H9 (cell line): ENCODE data around the gene TPM2. TPM values are rescaled to one million over a fixed set of nuclear protein-coding genes. Genes with fewer than 3 reads are reported as not detected.

Source experiments
- DNase-seq: peaks from one replicate; pipeline ENCODE4 v3.0.0-alpha.2; 2017
- H2AFZ ChIP-seq: one replicate; pipeline ENCODE4 v1.6.1; 2013; ENCODE audit warnings: mild to moderate bottlenecking, low read length, control low read depth, moderate library complexity
- H2AK5ac ChIP-seq: 2 replicates; pipeline ENCODE4 v1.6.1; 2013; ENCODE audit warnings: low read length, control low read depth, mixed read lengths; ENCODE audit not compliant: insufficient read length
- H2BK120ac ChIP-seq: one replicate; pipeline ENCODE4 v1.6.1; 2013; ENCODE audit warnings: low read depth, mild to moderate bottlenecking, low read length, control low read depth, inconsistent platforms; ENCODE audit not compliant: poor library complexity, severe bottlenecking
- H2BK12ac ChIP-seq: 2 replicates; pipeline ENCODE4 v1.6.1; 2013; ENCODE audit warnings: low read length, control low read depth, mixed read lengths, low read depth; ENCODE audit not compliant: insufficient read length
- H2BK15ac ChIP-seq: 2 replicates; pipeline ENCODE4 v1.6.1; 2013; ENCODE audit warnings: low read depth, low read length, control low read depth
- H2BK20ac ChIP-seq: one replicate; pipeline ENCODE4 v1.6.1; 2013; ENCODE audit warnings: low read depth, mild to moderate bottlenecking, low read length, control low read depth, inconsistent platforms; ENCODE audit not compliant: poor library complexity, severe bottlenecking
- H2BK5ac ChIP-seq: 2 replicates; pipeline ENCODE4 v1.6.1; 2013; ENCODE audit warnings: low read length, control low read depth, mixed read lengths; ENCODE audit not compliant: insufficient read length
- H3K14ac ChIP-seq: 2 replicates; pipeline ENCODE4 v1.6.1; 2013; ENCODE audit warnings: low read length, control low read depth; ENCODE audit not compliant: insufficient read depth
- H3K18ac ChIP-seq: 2 replicates; pipeline ENCODE4 v1.6.1; 2013; ENCODE audit warnings: low read depth, mild to moderate bottlenecking, mixed read lengths, low read length, control low read depth; ENCODE audit not compliant: insufficient read length
- H3K23ac ChIP-seq: 2 replicates; pipeline ENCODE4 v1.6.1; 2013; ENCODE audit warnings: low read length, control low read depth, mixed read lengths, low read depth; ENCODE audit not compliant: insufficient read length
- H3K23me2 ChIP-seq: 2 replicates; pipeline ENCODE4 v1.6.1; 2013; ENCODE audit warnings: low read depth, mild to moderate bottlenecking, mixed read lengths, low read length, control low read depth; ENCODE audit not compliant: insufficient read length, poor library complexity, severe bottlenecking
- H3K27ac ChIP-seq: 2 replicates; pipeline ENCODE4 v1.5.1; 2013; ENCODE audit warnings: low read length, control low read depth, mixed read lengths, low read depth; ENCODE audit not compliant: insufficient read length
- H3K27me3 ChIP-seq: 2 replicates; pipeline ENCODE4 v1.6.1; 2013; ENCODE audit warnings: low read length, control low read depth, inconsistent platforms; ENCODE audit not compliant: insufficient read depth
- H3K4ac ChIP-seq: 2 replicates; pipeline ENCODE4 v1.6.1; 2013; ENCODE audit warnings: low read depth, mild to moderate bottlenecking, control low read depth, inconsistent platforms, low read length, moderate library complexity
- H3K4me1 ChIP-seq: 2 replicates; pipeline ENCODE4 v1.6.1; 2013; ENCODE audit warnings: low read length, control low read depth, inconsistent platforms; ENCODE audit not compliant: insufficient read depth
- H3K4me2 ChIP-seq: 2 replicates; pipeline ENCODE4 v1.6.1; 2013; ENCODE audit warnings: low read length, control low read depth, mixed read lengths; ENCODE audit not compliant: insufficient read length, insufficient read depth
- H3K56ac ChIP-seq: 2 replicates; pipeline ENCODE4 v1.6.1; 2013; ENCODE audit warnings: low read depth, mild to moderate bottlenecking, mixed read lengths, low read length, control low read depth; ENCODE audit not compliant: insufficient read length
- H3K79me1 ChIP-seq: 2 replicates; pipeline ENCODE4 v1.6.1; 2013; ENCODE audit warnings: low read depth, mild to moderate bottlenecking, moderate library complexity, low read length, control low read depth, inconsistent platforms; ENCODE audit not compliant: insufficient read depth, poor library complexity, severe bottlenecking
- H3K79me2 ChIP-seq: 2 replicates; pipeline ENCODE4 v1.6.1; 2013; ENCODE audit warnings: low read length, control low read depth, inconsistent platforms; ENCODE audit not compliant: insufficient read depth
- H3K9ac ChIP-seq: 2 replicates; pipeline ENCODE4 v1.6.1; 2013; ENCODE audit warnings: low read length, control low read depth, mixed read lengths; ENCODE audit not compliant: insufficient read length; ENCODE audit errors: extremely low read depth
- H3K9me3 ChIP-seq: one replicate; pipeline ENCODE4 v1.6.1; 2013; ENCODE audit warnings: low read depth, low read length, inconsistent platforms; ENCODE audit not compliant: control insufficient read depth
- H3T11ph ChIP-seq: one replicate; pipeline ENCODE4 v1.6.1; 2013; ENCODE audit warnings: mild to moderate bottlenecking, low read length, control low read depth, inconsistent platforms
- H4K20me1 ChIP-seq: one replicate; pipeline ENCODE4 v1.6.1; 2013; ENCODE audit not compliant: control insufficient read depth, insufficient read length, insufficient read depth
- H4K5ac ChIP-seq: 2 replicates; pipeline ENCODE4 v1.6.1; 2013; ENCODE audit warnings: low read depth, mild to moderate bottlenecking, mixed read lengths, low read length, control low read depth; ENCODE audit not compliant: insufficient read length
- H4K8ac ChIP-seq: replicated peaks from 2 replicates; pipeline ENCODE4 v1.6.1; 2013; ENCODE audit warnings: low read length, control low read depth, mixed read lengths, low read depth; ENCODE audit not compliant: insufficient read length
- H4K91ac ChIP-seq: 2 replicates; pipeline ENCODE4 v1.6.1; 2013; ENCODE audit warnings: low read depth, mild to moderate bottlenecking, moderate library complexity, mixed read lengths, low read length, control low read depth; ENCODE audit not compliant: insufficient read length
- H3K27ac Mint-ChIP-seq, 3 experiments: 2 replicates in 2 of 3; 3 replicates in 1 of 3; pipeline ENCODE4 v1.8.0; 2020 to 2021; ENCODE audit warnings: mixed read lengths in 3 of 3, mild to moderate bottlenecking in 1 of 3, moderate library complexity in 1 of 3
- H3K27me3 Mint-ChIP-seq: 2 replicates; pipeline ENCODE4 v1.8.0; 2021; ENCODE audit warnings: low read depth, mild to moderate bottlenecking, moderate library complexity, mixed read lengths
- H3K36me3 Mint-ChIP-seq, 3 experiments: 2 replicates in 2 of 3; 3 replicates in 1 of 3; pipeline ENCODE4 v1.8.0; 2020 to 2021; ENCODE audit warnings: low read depth in 3 of 3, mixed read lengths in 3 of 3; ENCODE audit not compliant: insufficient read depth in 1 of 3
- H3K4me1 Mint-ChIP-seq, 2 experiments: 2 replicates each; pipeline ENCODE4 v1.8.0; 2020; ENCODE audit warnings: mixed read lengths in 2 of 2
- H3K4me3 Mint-ChIP-seq, 2 experiments: 2 replicates in 1 of 2; 3 replicates in 1 of 2; pipeline ENCODE4 v1.8.0; 2020 to 2021; ENCODE audit warnings: mild to moderate bottlenecking in 2 of 2, mixed read lengths in 2 of 2, moderate library complexity in 1 of 2
- H3K9me3 Mint-ChIP-seq, 2 experiments: 2 replicates in 1 of 2; 3 replicates in 1 of 2; pipeline ENCODE4 v1.8.0; 2020; ENCODE audit warnings: mild to moderate bottlenecking in 2 of 2, mixed read lengths in 2 of 2, moderate library complexity in 1 of 2
- CTCF ChIP-seq: fragments of 200-600 bp; sonication (generic); conservative IDR thresholded peaks from 3 replicates; pipeline ENCODE4 v1.8.0; 2021; ENCODE audit warnings: antibody characterized with exemption, mild to moderate bottlenecking
- WGBS: extraction: QIAGEN DNeasy Blood & Tissue Kit; methylation state at CpG from one replicate; pipeline ENCODE4 v1.1.7; 2013; ENCODE audit warnings: missing lambda C conversion rate, low lambda C conversion rate, mixed read lengths; ENCODE audit not compliant: insufficient read length; ENCODE audit errors: extremely low coverage; 5-methylcytosine and 5-hydroxymethylcytosine counted together
- total RNA-seq: library from RNA; stranded (reverse); gene quantifications from 2 replicates; pipeline ENCODE4 v1.2.1, GENCODE V29; 2021

Gene TPM2
- total RNA-seq, 1 experiment from 2014 or later = 225 TPM

GRCh38 chr9:35710818-35711500, 21.2 kb upstream of the TPM2 start:
- Histone ChIP-seq H4K20me1 (no peaks in the 10 kb centered on the region), H3K79me1 (no peaks in the 10 kb centered on the region), H2BK12ac (no peak overlapping the region), H2BK20ac (no peak overlapping the region), H3K9ac (no peak overlapping the region), H4K5ac (no peak overlapping the region), H3K14ac (no peak overlapping the region), H3K56ac (no peak overlapping the region), H2BK120ac (no peak overlapping the region), H2AFZ (no peak overlapping the region), H4K91ac (no peak overlapping the region), H3K79me2 (no peaks in the 10 kb centered on the region), H3K23ac (no peak overlapping the region), H4K8ac (no peak overlapping the region), H3K18ac (no peak overlapping the region), H3K4ac (no peak overlapping the region), H3K27ac (no peak overlapping the region), H2BK5ac (no peak overlapping the region), H2BK15ac (no peak overlapping the region), H3K27me3 (no peaks in the 10 kb centered on the region), H3K4me1 (no peaks in the 10 kb centered on the region), H2AK5ac (no peak overlapping the region), H3K4me2 (no peak overlapping the region), H3K9me3 (no peaks in the 10 kb centered on the region), H3K23me2 (no peaks in the 10 kb centered on the region), H3T11ph (no peak overlapping the region)
- Mint-ChIP-seq H3K9me3 (no peaks in the 10 kb centered on the region), H3K4me3 (no peak overlapping the region), H3K36me3 (peaks cover 57 to 94% (median 58%) of the 10 kb centered on the region in 3 experiments), H3K27me3 (no peaks in the 10 kb centered on the region; the same call in 1 of the 2 replicates), H3K4me1 (peaks cover 0 to 9% of the 10 kb centered on the region in 2 experiments; a peak in 2 of 4 replicates), H3K27ac (no peak overlapping the region)
- DNase-seq = no peak
- WGBS = no CpG with 5 or more reads among the region's 7 CpGs
- TF ChIP-seq CTCF = no peak
